ENCODE results near the gene CSRP2.

Gene CSRP2

GRCh38 chr12:76830436-76830835 is 48.4 kb downstream of the CSRP2 start:
- TF ChIP-seq, protein P1, sequence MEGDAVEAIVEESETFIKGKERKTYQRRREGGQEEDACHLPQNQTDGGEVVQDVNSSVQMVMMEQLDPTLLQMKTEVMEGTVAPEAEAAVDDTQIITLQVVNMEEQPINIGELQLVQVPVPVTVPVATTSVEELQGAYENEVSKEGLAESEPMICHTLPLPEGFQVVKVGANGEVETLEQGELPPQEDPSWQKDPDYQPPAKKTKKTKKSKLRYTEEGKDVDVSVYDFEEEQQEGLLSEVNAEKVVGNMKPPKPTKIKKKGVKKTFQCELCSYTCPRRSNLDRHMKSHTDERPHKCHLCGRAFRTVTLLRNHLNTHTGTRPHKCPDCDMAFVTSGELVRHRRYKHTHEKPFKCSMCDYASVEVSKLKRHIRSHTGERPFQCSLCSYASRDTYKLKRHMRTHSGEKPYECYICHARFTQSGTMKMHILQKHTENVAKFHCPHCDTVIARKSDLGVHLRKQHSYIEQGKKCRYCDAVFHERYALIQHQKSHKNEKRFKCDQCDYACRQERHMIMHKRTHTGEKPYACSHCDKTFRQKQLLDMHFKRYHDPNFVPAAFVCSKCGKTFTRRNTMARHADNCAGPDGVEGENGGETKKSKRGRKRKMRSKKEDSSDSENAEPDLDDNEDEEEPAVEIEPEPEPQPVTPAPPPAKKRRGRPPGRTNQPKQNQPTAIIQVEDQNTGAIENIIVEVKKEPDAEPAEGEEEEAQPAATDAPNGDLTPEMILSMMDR (IDR thresholded peaks at IDR 0.05; ENCODE audit: borderline replicate concordance, control extremely low read depth, extremely low read depth, insufficient read depth, missing control alignments): no peak
- in situ Hi-C loops (cut with MboI; ENCODE audit: low sequenced_read_pairs, unreplicated experiment): no loop called here
- no peak for DNase-seq (ENCODE audit: low spot score)

- in situ Hi-C loops (cut with MboI; ENCODE audit: low sequenced_read_pairs, unreplicated experiment): no loop called here
- TF ChIP-seq, protein P1 (IDR thresholded peaks at IDR 0.05; ENCODE audit: borderline replicate concordance, control extremely low read depth, extremely low read depth, insufficient read depth, missing control alignments): no peak
- DNase-seq (ENCODE audit: low spot score): no peak
Observed at GRCh38 chr12:76820888-76821482, 57.8 kb downstream of the CSRP2 start.

DNA sequence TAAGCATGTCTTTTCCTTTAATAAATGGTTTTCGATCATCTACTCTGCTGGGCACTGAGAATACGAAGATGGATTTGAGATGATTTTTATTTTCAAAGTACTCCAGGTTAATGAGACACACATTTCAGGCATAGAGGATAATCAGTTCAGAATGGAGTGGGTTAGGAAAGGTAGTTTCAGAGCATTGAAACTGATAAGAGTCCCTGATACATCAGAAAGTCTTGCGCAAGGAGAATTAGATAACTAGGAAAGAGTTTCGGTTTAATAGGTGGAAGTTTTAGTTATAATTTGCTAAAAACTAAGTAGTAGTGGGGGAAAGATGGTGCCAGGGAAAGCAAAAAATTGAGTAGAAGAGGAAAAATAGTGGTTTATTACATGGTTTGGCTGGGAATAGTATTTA is 64.8 kb downstream of the CSRP2 start:
- no peak for DNase-seq (ENCODE audit: low spot score)
- TF ChIP-seq, protein P1 (IDR thresholded peaks at IDR 0.05; ENCODE audit: borderline replicate concordance, control extremely low read depth, extremely low read depth, insufficient read depth, missing control alignments): no peak
- in situ Hi-C loops (cut with MboI; ENCODE audit: low sequenced_read_pairs, unreplicated experiment): no loop called here

DNA sequence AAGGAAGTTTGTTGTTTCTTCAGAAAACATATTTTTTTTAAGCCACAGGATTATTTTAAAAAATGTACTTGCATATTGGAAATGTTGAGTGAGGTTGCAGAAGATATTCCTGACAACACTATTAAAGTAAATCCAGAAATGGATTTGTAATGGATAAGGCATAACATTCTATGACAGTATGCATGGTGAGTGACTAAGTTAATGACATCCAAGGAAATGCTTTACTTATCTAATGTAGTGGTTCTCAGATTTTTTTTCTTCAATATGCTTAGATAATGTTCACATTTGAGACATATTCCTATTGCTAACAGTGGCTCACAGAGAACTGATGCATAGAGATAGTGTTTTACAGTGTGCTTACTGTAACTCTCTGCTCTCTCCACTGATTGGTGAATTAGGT is 65.6 kb downstream of the CSRP2 start:
- no peak for DNase-seq (ENCODE audit: low spot score)
- TF ChIP-seq, protein P1 (IDR thresholded peaks at IDR 0.05; ENCODE audit: borderline replicate concordance, control extremely low read depth, extremely low read depth, insufficient read depth, missing control alignments): no peak
- in situ Hi-C loops (cut with MboI; ENCODE audit: low sequenced_read_pairs, unreplicated experiment): no loop called here

GRCh38 chr12:76811976-76812375 is 66.8 kb downstream of the CSRP2 start:
- TF ChIP-seq, protein P1 (IDR thresholded peaks at IDR 0.05; ENCODE audit: borderline replicate concordance, control extremely low read depth, extremely low read depth, insufficient read depth, missing control alignments): no peak
- in situ Hi-C loops (cut with MboI; ENCODE audit: low sequenced_read_pairs, unreplicated experiment): no loop called here
- no peak for DNase-seq (ENCODE audit: low spot score)

GRCh38 chr12:76810671-76811419 is 68.0 kb downstream of the CSRP2 start:
- TF ChIP-seq, protein P1 (IDR thresholded peaks at IDR 0.05; ENCODE audit: borderline replicate concordance, control extremely low read depth, extremely low read depth, insufficient read depth, missing control alignments): no peak
- DNase-seq (ENCODE audit: low spot score): no peak
- in situ Hi-C loops (cut with MboI; ENCODE audit: low sequenced_read_pairs, unreplicated experiment): no loop called here

Data from GM13976 (cell line).